Measurements from ENCODE around the gene SF3B3. TPM values are rescaled to one million over a fixed set of nuclear protein-coding genes. Genes with fewer than 3 reads are reported as not detected.

SF3B3 gene
- total RNA-seq, 2 donors from 2014 or later, result 82.1 to 95.1 TPM

- Histone ChIP-seq H3K4me1 (peaks cover 0 to 49% of the 10 kb centered on the region in 2 donors), H3K36me3 (peaks cover 31% of the 10 kb centered on the region), H3K27me3 (no peaks in the 10 kb centered on the region), H3K9me3 (no peaks in the 10 kb centered on the region), H3K27ac (peak overlapping the region; percentile 14 to 40), H3K4me3 (no peak overlapping the region)
- no peak for TF ChIP-seq CTCF (IDR thresholded peaks at IDR 0.05)
- no peak for DNase-seq (ENCODE audit: low spot score)
These were observed 51.1 kb downstream of the SF3B3 start for GRCh38 chr16:70574595-70575271.

- H3K27me3 ChIP-seq, result no peaks in the 10 kb centered on the region
- peaks cover 0 to 49% of the 10 kb centered on the region in 2 donors for H3K4me1 ChIP-seq
- DNase-seq (ENCODE audit: low spot score), result no peak
- no peak overlapping the region for H3K27ac ChIP-seq
- H3K36me3 ChIP-seq, result peaks cover 25% of the 10 kb centered on the region
- TF ChIP-seq CTCF (IDR thresholded peaks at IDR 0.05), result no peak
- no peaks in the 10 kb centered on the region for H3K9me3 ChIP-seq
- no peak overlapping the region for H3K4me3 ChIP-seq
These were observed 51.8 kb downstream of the SF3B3 start for GRCh38 chr16:70575376-70575775.

- H3K4me1 ChIP-seq, result peaks cover 0 to 45% of the 10 kb centered on the region in 2 donors
These were observed 53.0 kb downstream of the SF3B3 start for GRCh38 chr16:70576431-70577255.

GRCh38 chr16:70577256-70577698 lies 53.7 kb downstream of the SF3B3 start:
- H3K36me3 ChIP-seq, result peaks cover 6% of the 10 kb centered on the region
- H3K9me3 ChIP-seq, result no peaks in the 10 kb centered on the region
- no peak overlapping the region for H3K27ac ChIP-seq
- H3K4me1 ChIP-seq, result peaks cover 0 to 39% of the 10 kb centered on the region in 2 donors
- no peak for TF ChIP-seq CTCF (IDR thresholded peaks at IDR 0.05)
- H3K4me3 ChIP-seq, result no peak overlapping the region
- no peaks in the 10 kb centered on the region for H3K27me3 ChIP-seq
- DNase-seq (ENCODE audit: low spot score), result no peak

More at GRCh38 chr16:70576431-70577255, 53.0 kb downstream of the SF3B3 start:
- Histone ChIP-seq H3K36me3 (peaks cover 12% of the 10 kb centered on the region), H3K27me3 (no peaks in the 10 kb centered on the region), H3K4me3 (no peak overlapping the region), H3K9me3 (no peaks in the 10 kb centered on the region), H3K27ac (no peak overlapping the region)
- TF ChIP-seq CTCF (IDR thresholded peaks at IDR 0.05), result no peak
- DNase-seq (ENCODE audit: low spot score), result no peak

- H3K27ac ChIP-seq, result no peak overlapping the region
- TF ChIP-seq CTCF (IDR thresholded peaks at IDR 0.05), result no peak
- DNase-seq (ENCODE audit: low spot score), result no peak
- no peak overlapping the region for H3K4me3 ChIP-seq
- peaks cover 0 to 31% of the 10 kb centered on the region in 2 donors for H3K4me1 ChIP-seq
- no peaks in the 10 kb centered on the region for H3K36me3 ChIP-seq
- no peaks in the 10 kb centered on the region for H3K9me3 ChIP-seq
- H3K27me3 ChIP-seq, result no peaks in the 10 kb centered on the region
These were observed 54.4 kb downstream of the SF3B3 start for GRCh38 chr16:70578035-70578434.
